HL-60 (cell line): Measurements from ENCODE around the gene NEDD4L.

ENCODE experiments used
- DNase-seq, 2 experiments: peaks; one replicate each; pipeline ENCODE4 v3.0.0-alpha.2; 2010 to 2020; ENCODE audit warnings: low read depth in 1 of 2, low spot score in 1 of 2
- H3K27ac ChIP-seq: fragments of 250-450 bp; sonication (Bioruptor Pico); replicated peaks from 2 replicates; pipeline ENCODE4 v1.5.1; 2020; ENCODE audit warnings: mild to moderate bottlenecking, moderate library complexity
- H3K27me3 ChIP-seq: fragments of 250-450 bp; sonication (Bioruptor Pico); 2 replicates; pipeline ENCODE4 v1.5.1; 2021; ENCODE audit warnings: mild to moderate bottlenecking, moderate library complexity; ENCODE audit not compliant: insufficient read depth, poor library complexity, severe bottlenecking
- H3K4me3 ChIP-seq: replicated peaks from 2 replicates; pipeline ENCODE4 v1.5.1; 2011; ENCODE audit warnings: mild to moderate bottlenecking, control low read depth, low read length; ENCODE audit not compliant: insufficient read depth
- GABPA ChIP-seq: IDR thresholded peaks from 2 replicates; pipeline ENCODE4 v1.6.1; 2012; ENCODE audit warnings: low read depth
- POLR2AphosphoS5 ChIP-seq: IDR thresholded peaks from 2 replicates; pipeline ENCODE4 v1.6.1; 2012; ENCODE audit warnings: low read depth
- SPI1 ChIP-seq: IDR thresholded peaks from 2 replicates; pipeline ENCODE4 v1.6.1; 2012; ENCODE audit warnings: low read depth, mild to moderate bottlenecking, borderline replicate concordance
- TF ChIP-seq, protein P1 (sequence below): IDR thresholded peaks from one replicate; pipeline ENCODE4 v1.5.1; 2011; ENCODE audit warnings: low read length, control low read depth, inconsistent platforms; ENCODE audit not compliant: insufficient read depth
- TF ChIP-seq, protein P2 (sequence below): IDR thresholded peaks from 2 replicates; pipeline ENCODE4 v1.6.1; 2012; ENCODE audit warnings: low read depth; ENCODE audit not compliant: insufficient replicate concordance

NEDD4L gene

DNA sequence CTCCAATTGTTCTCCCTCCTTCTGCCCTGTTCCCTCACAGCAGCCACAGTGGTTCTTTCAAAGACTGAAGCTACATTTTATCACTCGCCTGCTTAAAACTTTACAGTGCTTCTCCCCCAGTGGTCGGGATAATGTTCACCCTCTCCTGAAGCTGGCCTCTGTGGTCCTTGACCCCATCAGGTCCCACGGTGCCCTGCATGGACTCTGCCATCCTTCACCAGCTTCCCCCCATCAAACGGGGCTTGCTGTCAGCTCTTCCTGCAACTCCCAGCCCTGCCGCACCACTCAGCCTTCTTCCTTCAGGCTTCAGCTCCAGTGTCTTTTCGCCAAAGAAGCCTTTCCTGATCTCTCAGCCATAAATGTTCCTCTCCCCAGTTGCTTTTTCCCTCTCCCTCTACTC, 118.1 kb downstream of the NEDD4L start:
- no peak for DNase-seq
- Histone ChIP-seq H3K27me3 (peaks cover 10% of the 10 kb centered on the region), H3K4me3 (no peak overlapping the region), H3K27ac (no peak overlapping the region)
- TF ChIP-seq SPI1 (no peak), POLR2AphosphoS5 (no peak), GABPA (no peak)
- TF ChIP-seq, protein P1, sequence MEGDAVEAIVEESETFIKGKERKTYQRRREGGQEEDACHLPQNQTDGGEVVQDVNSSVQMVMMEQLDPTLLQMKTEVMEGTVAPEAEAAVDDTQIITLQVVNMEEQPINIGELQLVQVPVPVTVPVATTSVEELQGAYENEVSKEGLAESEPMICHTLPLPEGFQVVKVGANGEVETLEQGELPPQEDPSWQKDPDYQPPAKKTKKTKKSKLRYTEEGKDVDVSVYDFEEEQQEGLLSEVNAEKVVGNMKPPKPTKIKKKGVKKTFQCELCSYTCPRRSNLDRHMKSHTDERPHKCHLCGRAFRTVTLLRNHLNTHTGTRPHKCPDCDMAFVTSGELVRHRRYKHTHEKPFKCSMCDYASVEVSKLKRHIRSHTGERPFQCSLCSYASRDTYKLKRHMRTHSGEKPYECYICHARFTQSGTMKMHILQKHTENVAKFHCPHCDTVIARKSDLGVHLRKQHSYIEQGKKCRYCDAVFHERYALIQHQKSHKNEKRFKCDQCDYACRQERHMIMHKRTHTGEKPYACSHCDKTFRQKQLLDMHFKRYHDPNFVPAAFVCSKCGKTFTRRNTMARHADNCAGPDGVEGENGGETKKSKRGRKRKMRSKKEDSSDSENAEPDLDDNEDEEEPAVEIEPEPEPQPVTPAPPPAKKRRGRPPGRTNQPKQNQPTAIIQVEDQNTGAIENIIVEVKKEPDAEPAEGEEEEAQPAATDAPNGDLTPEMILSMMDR: no peak
- TF ChIP-seq, protein P2, sequence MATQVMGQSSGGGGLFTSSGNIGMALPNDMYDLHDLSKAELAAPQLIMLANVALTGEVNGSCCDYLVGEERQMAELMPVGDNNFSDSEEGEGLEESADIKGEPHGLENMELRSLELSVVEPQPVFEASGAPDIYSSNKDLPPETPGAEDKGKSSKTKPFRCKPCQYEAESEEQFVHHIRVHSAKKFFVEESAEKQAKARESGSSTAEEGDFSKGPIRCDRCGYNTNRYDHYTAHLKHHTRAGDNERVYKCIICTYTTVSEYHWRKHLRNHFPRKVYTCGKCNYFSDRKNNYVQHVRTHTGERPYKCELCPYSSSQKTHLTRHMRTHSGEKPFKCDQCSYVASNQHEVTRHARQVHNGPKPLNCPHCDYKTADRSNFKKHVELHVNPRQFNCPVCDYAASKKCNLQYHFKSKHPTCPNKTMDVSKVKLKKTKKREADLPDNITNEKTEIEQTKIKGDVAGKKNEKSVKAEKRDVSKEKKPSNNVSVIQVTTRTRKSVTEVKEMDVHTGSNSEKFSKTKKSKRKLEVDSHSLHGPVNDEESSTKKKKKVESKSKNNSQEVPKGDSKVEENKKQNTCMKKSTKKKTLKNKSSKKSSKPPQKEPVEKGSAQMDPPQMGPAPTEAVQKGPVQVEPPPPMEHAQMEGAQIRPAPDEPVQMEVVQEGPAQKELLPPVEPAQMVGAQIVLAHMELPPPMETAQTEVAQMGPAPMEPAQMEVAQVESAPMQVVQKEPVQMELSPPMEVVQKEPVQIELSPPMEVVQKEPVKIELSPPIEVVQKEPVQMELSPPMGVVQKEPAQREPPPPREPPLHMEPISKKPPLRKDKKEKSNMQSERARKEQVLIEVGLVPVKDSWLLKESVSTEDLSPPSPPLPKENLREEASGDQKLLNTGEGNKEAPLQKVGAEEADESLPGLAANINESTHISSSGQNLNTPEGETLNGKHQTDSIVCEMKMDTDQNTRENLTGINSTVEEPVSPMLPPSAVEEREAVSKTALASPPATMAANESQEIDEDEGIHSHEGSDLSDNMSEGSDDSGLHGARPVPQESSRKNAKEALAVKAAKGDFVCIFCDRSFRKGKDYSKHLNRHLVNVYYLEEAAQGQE: no peak

DNA sequence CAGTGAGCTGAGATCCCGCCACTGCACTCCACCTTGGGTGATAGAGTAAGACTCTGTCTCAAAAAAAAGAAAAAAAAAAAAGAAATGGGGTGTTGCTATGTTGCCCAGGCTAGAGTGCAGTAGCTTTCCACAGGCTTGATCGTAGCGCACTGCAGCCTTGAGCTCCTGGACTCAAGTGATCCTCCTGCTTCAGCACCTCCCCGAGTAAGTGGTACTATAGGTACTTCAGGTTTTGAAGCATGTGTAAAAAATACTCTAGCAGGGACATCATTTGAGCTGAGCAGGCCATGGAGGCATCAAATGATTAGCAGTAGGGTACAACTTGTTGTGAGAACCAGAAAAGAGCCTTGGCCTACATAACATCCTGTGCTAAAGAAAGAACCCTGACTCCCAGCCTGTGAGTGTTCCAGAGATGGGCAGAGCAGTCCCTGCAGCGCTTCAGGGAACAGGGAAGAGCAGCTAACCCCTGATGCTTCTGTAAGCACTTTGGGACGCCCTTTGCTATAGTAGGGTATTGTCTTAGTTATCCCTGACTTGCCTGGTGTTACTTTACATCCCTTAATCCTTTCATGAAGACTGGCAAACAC, 119.1 kb downstream of the NEDD4L start:
- DNase-seq: no peak
- no peak overlapping the region for H3K4me3 ChIP-seq
- TF ChIP-seq, protein P1: no peak
- TF ChIP-seq, protein P2: no peak
- no peak for TF ChIP-seq GABPA
- no peak for TF ChIP-seq POLR2AphosphoS5
- no peak for TF ChIP-seq SPI1

DNA sequence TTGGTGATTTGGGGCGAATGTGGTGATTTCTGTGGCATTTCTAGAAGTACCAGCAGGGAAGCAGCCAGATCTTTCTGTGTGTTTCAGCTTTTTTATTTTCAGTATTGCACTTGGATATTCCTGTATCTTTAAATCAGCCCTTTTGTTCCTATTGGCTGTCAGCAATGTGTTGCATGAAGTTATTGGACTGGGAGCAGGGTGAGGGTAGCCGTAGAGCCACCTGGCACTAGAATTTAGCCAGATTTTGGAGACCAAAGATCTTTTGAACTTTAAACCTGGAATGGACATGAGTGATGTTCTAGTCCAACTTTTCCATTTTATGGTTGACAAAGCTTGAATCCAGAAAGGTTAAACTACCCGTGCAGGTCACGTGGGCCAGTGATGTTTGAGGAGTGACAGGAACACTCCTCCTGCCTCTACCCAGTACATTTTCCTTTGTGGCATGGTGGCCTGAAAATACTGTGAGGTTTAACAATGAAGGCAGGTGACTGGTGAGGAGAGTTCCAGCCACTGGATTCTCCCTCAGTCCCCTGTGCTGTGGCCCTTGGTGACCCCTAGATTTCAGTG, 122.3 kb downstream of the NEDD4L start:
- no peak for DNase-seq
- H3K4me3 ChIP-seq: no peak overlapping the region
- TF ChIP-seq SPI1 (no peak), GABPA (no peak), POLR2AphosphoS5 (no peak)
- TF ChIP-seq, protein P1: no peak
- TF ChIP-seq, protein P2: no peak
- peaks cover 12% of the 10 kb centered on the region for H3K27me3 ChIP-seq
- no peak overlapping the region for H3K27ac ChIP-seq

More for the DNA sequence above, 119.1 kb downstream of the NEDD4L start:
- H3K27me3 ChIP-seq: peaks cover 17% of the 10 kb centered on the region
- no peak overlapping the region for H3K27ac ChIP-seq
